ENCODE data around the gene PTPRN2.

- TF ChIP-seq CTCF (conservative IDR thresholded peaks at IDR 0.05) = no peak
- no peak for TF ChIP-seq EZH2 (IDR thresholded peaks at IDR 0.05; ENCODE audit: low read depth)
Measured at GRCh38 chr7:157555944-157556641, 1031.5 kb downstream of the PTPRN2 start.

Data from PC-9 (cell line).